ENCODE measurements around the gene TOX3. TPM values are rescaled to one million over a fixed set of nuclear protein-coding genes. Genes with fewer than 3 reads are reported as not detected.

Gene TOX3
- total RNA-seq, 4 donors from 2014 or later = 0.16 to 1.1 (median 0.57) TPM; not detected in 1

- TF ChIP-seq, protein P1, sequence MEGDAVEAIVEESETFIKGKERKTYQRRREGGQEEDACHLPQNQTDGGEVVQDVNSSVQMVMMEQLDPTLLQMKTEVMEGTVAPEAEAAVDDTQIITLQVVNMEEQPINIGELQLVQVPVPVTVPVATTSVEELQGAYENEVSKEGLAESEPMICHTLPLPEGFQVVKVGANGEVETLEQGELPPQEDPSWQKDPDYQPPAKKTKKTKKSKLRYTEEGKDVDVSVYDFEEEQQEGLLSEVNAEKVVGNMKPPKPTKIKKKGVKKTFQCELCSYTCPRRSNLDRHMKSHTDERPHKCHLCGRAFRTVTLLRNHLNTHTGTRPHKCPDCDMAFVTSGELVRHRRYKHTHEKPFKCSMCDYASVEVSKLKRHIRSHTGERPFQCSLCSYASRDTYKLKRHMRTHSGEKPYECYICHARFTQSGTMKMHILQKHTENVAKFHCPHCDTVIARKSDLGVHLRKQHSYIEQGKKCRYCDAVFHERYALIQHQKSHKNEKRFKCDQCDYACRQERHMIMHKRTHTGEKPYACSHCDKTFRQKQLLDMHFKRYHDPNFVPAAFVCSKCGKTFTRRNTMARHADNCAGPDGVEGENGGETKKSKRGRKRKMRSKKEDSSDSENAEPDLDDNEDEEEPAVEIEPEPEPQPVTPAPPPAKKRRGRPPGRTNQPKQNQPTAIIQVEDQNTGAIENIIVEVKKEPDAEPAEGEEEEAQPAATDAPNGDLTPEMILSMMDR (IDR thresholded peaks at IDR 0.05; ENCODE audit: low read depth) = no peak
Observed at GRCh38 chr16:52451971-52452421, 94.9 kb downstream of the TOX3 start.

GRCh38 chr16:52450916-52451315, 96.0 kb downstream of the TOX3 start:
- TF ChIP-seq, protein P1 (IDR thresholded peaks at IDR 0.05; ENCODE audit: low read depth) = no peak

GRCh38 chr16:52450241-52450640, 96.7 kb downstream of the TOX3 start:
- TF ChIP-seq, protein P1 (IDR thresholded peaks at IDR 0.05; ENCODE audit: low read depth) = no peak

- TF ChIP-seq, protein P1 (IDR thresholded peaks at IDR 0.05; ENCODE audit: low read depth) = no peak
Observed at GRCh38 chr16:52446080-52446479, 100.9 kb downstream of the TOX3 start.

GRCh38 chr16:52441886-52442285, 105.1 kb downstream of the TOX3 start:
- TF ChIP-seq, protein P1 (IDR thresholded peaks at IDR 0.05; ENCODE audit: low read depth) = no peak

- TF ChIP-seq, protein P1 (IDR thresholded peaks at IDR 0.05; ENCODE audit: low read depth) = no peak
Observed at GRCh38 chr16:52440248-52440647, 106.7 kb downstream of the TOX3 start.

DNA sequence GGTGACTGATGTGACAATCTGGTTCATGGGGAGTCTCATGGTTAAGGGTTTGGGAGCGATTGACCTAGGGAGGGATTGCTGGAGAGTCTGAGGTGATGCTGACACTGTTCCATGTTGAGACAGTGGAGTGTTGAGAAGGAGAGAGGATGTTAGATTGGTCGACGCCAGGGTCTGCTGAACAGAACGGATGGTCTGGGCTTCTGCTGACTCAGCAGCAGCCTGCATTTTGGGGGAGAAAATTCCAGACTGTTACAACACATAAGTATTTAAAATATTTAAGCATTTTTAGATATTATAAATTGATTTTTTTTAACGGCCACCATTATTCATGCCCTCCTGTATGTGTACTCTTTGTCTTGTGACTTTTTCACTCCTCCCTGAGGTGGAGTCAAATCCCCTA, 107.2 kb downstream of the TOX3 start:
- TF ChIP-seq, protein P1 (IDR thresholded peaks at IDR 0.05; ENCODE audit: low read depth) = no peak
